ENCODE results near the gene ARHGAP27. TPM values are rescaled to one million over a fixed set of nuclear protein-coding genes. Genes with fewer than 3 reads are reported as not detected.
"Not testable (repeated sequence)": the region's sequence is repeated elsewhere in the genome, so short reads cannot be mapped to it uniquely, and the experiment has no call there.

Gene ARHGAP27
- total RNA-seq, 1 donor from 2014 or later: 155 TPM

DNA sequence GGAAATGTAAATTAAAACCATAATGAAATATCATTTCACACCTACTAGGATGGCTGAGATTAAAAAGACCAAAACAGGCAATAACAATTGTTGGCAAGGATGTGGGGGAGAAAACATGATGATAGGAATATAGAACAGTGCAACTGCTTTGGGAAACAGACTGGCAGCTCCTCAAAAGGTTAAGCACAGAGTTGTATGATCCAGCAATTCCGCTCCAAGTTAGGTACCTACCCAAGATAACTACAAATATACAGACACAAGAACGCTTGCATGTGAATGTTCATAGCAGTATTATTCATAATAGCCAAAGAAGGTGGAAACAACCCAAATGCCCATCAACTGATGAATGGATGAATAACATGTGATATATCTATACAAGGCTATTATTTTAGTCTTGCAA is 80.8 kb downstream of the ARHGAP27 start:
- TF ChIP-seq, protein P1, sequence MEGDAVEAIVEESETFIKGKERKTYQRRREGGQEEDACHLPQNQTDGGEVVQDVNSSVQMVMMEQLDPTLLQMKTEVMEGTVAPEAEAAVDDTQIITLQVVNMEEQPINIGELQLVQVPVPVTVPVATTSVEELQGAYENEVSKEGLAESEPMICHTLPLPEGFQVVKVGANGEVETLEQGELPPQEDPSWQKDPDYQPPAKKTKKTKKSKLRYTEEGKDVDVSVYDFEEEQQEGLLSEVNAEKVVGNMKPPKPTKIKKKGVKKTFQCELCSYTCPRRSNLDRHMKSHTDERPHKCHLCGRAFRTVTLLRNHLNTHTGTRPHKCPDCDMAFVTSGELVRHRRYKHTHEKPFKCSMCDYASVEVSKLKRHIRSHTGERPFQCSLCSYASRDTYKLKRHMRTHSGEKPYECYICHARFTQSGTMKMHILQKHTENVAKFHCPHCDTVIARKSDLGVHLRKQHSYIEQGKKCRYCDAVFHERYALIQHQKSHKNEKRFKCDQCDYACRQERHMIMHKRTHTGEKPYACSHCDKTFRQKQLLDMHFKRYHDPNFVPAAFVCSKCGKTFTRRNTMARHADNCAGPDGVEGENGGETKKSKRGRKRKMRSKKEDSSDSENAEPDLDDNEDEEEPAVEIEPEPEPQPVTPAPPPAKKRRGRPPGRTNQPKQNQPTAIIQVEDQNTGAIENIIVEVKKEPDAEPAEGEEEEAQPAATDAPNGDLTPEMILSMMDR (IDR thresholded peaks at IDR 0.05; ENCODE audit: unreplicated experiment): no peak
- H3K9me3 Mint-ChIP-seq (ENCODE audit: unreplicated experiment): no peaks in the 10 kb centered on the region
- DNase-seq (ENCODE audit: low spot score): no peak
- H3K27ac Mint-ChIP-seq (ENCODE audit: unreplicated experiment): no peak overlapping the region
- H3K4me1 Mint-ChIP-seq (ENCODE audit: unreplicated experiment): peaks cover 15% of the 10 kb centered on the region
- H3K27me3 Mint-ChIP-seq (ENCODE audit: unreplicated experiment): peaks cover 7% of the 10 kb centered on the region
- no peak overlapping the region for H3K4me3 Mint-ChIP-seq (ENCODE audit: unreplicated experiment)
- no peaks in the 10 kb centered on the region for H3K36me3 Mint-ChIP-seq (ENCODE audit: low read depth, unreplicated experiment)

DNA sequence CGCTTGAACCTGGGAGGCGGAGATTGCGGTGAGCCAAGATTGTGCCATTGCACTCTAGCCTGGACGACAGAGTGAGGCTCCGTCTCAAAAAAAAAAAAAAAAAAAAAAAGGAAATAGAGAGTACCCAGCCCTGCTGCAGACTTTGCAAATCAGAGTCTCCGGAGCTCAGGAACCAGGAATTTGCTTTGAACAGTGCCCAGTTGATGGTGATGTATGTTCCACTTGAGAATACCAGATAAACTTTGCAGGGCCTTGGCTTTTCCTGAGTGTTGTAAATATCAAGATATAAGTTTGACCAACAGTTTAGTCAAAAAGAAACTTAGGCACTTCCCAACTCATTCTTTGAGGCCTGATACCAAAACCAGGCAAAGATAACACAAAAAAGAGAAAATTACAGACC is 85.2 kb downstream of the ARHGAP27 start:
- TF ChIP-seq, protein P1 (IDR thresholded peaks at IDR 0.05; ENCODE audit: unreplicated experiment): no peak
- Mint-ChIP-seq H3K9me3 (ENCODE audit: unreplicated experiment) (no peaks in the 10 kb centered on the region), H3K27me3 (ENCODE audit: unreplicated experiment) (no peaks in the 10 kb centered on the region), H3K4me3 (ENCODE audit: unreplicated experiment) (no peak overlapping the region), H3K27ac (ENCODE audit: unreplicated experiment) (no peak overlapping the region), H3K4me1 (ENCODE audit: unreplicated experiment) (peaks cover 5% of the 10 kb centered on the region), H3K36me3 (ENCODE audit: low read depth, unreplicated experiment) (no peaks in the 10 kb centered on the region)
- DNase-seq (ENCODE audit: low spot score): no peak

DNA sequence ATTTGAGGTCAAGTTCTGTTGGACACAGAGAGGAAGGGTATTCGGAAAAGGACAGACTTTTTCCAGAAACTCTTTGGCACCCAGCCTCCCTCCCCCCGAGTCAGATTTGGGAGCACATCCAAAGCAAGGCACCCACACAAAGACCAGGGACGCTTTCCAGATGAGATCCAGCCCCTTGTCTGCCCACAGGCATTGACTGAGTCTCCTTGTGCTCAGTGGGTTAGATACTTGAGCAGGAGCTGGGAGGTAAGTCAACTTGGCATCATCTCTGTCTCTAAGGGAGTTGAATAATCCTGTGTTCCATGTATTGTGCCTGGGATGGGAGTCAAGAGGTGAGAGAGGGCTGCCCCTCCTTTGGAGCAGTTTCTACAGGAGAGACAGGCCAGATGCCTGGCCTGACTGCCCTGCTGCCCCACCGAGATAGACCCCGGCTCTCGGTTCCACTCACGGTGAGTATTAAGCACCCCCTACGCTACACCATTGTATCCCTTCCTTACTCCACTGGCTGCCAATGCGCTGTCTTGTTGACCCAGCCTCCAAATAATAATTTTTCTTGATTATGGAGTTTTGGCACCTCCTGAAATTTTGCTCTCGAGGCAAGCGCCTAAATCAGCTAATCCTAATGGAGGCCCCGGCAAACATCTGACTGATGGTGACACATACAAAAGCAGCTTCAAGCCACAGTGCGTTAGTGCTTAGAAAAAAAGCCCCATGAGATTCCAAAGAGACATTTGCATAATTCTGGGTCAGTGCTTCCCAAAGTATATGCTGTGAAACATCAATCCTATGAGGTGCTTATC is 86.3 kb downstream of the ARHGAP27 start:
- Mint-ChIP-seq H3K27ac (ENCODE audit: unreplicated experiment) (no peak overlapping the region), H3K4me3 (ENCODE audit: unreplicated experiment) (no peak overlapping the region), H3K36me3 (ENCODE audit: low read depth, unreplicated experiment) (no peaks in the 10 kb centered on the region), H3K9me3 (ENCODE audit: unreplicated experiment) (no peaks in the 10 kb centered on the region), H3K27me3 (ENCODE audit: unreplicated experiment) (no peaks in the 10 kb centered on the region), H3K4me1 (ENCODE audit: unreplicated experiment) (peaks cover 15% of the 10 kb centered on the region)
- TF ChIP-seq, protein P1 (IDR thresholded peaks at IDR 0.05; ENCODE audit: unreplicated experiment): no peak
- no peak for DNase-seq (ENCODE audit: low spot score)

DNA sequence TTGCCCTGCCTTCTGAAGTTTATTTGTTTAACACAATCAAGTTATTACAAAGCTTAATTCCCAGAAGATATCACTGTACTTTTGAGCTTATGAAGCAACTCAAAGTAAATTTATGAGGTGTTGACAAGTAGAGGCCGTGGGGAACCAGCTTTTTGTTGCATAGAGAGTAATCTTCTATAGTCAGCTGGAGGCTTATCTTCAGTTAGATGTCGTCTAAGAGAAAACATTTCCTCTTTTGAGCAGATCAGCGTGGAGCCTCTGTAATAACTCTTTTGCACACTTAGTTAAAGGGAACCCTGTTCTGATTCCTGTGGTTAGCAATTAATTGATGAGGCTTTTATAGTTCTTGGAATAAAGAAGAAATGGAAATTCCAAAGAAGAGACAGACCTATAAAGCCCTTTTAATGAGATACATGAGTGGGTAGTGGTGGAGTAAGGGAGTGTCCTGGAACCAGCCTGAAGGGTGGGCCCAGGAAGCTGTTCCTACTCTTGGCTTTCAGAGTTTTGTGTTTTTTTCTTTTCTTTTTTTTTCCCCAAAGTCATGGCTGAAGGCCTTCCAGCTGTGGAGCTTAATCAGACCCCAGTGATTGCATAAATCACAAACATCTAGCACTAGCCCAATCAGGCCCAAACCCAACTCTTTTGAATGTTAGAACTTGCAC is 87.0 kb downstream of the ARHGAP27 start:
- no peak for DNase-seq (ENCODE audit: low spot score)
- Mint-ChIP-seq H3K9me3 (ENCODE audit: unreplicated experiment) (no peaks in the 10 kb centered on the region), H3K27ac (ENCODE audit: unreplicated experiment) (no peak overlapping the region), H3K4me1 (ENCODE audit: unreplicated experiment) (peaks cover 17% of the 10 kb centered on the region), H3K27me3 (ENCODE audit: unreplicated experiment) (no peaks in the 10 kb centered on the region), H3K36me3 (ENCODE audit: low read depth, unreplicated experiment) (no peaks in the 10 kb centered on the region), H3K4me3 (ENCODE audit: unreplicated experiment) (no peak overlapping the region)
- TF ChIP-seq, protein P1 (IDR thresholded peaks at IDR 0.05; ENCODE audit: unreplicated experiment): no peak

DNA sequence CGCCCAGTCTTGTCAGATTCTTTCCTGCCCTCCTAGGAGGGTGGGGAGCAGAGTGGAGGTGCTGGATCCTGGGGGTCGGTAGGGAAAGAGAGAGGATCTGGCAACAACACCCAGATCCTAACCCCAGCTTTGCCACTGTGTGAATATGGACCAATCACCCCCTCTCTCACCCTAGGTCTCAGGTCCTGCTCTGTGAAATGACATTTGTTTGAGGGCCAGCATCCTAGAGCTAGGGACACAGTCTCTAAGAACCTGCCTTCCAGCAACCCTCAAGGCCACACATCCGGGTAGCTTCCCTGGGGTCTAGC is 87.5 kb downstream of the ARHGAP27 start:
- H3K36me3 Mint-ChIP-seq (ENCODE audit: low read depth, unreplicated experiment): no peaks in the 10 kb centered on the region
- H3K9me3 Mint-ChIP-seq (ENCODE audit: unreplicated experiment): no peaks in the 10 kb centered on the region
- H3K4me3 Mint-ChIP-seq (ENCODE audit: unreplicated experiment): no peak overlapping the region
- no peak overlapping the region for H3K27ac Mint-ChIP-seq (ENCODE audit: unreplicated experiment)
- H3K27me3 Mint-ChIP-seq (ENCODE audit: unreplicated experiment): no peaks in the 10 kb centered on the region
- no peak for DNase-seq (ENCODE audit: low spot score)
- TF ChIP-seq, protein P1 (IDR thresholded peaks at IDR 0.05; ENCODE audit: unreplicated experiment): no peak
- H3K4me1 Mint-ChIP-seq (ENCODE audit: unreplicated experiment): peaks cover 17% of the 10 kb centered on the region

DNA sequence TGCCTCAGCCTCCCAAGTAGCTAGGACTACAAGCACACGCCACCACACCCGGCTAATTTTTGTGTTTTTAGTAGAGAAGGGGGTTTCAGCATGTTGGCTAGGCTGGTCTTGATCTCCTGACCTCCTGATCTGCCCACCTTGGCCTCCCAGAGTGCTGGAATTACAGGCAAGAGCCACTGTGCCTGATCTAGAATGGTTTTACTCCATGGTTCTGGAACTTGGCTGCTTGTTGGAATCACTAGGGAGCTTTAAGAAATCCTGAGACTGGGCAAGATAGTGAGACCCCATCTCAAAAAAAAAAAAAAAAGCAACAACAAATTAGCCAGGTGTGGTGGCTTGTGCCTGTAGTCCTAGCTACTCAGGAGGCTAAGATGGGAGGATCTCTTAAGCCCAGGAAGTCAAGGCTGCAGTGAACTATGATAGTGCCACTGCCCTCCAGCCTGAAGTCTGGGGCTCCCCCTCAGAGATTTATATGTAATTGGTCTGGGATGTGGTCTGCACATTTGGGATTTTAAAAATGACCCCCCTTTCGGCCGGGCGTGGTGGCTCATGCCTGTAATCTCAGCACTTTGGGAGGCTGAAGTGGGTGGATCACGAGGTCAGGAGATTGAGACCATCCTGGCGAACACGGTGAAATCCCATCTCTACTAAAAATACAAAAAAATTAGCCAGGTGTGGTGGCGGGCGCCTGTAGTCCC is 88.6 kb downstream of the ARHGAP27 start:
- H3K4me3 Mint-ChIP-seq (ENCODE audit: unreplicated experiment); H3K27me3 Mint-ChIP-seq (ENCODE audit: unreplicated experiment): not testable (repeated sequence)

More for the DNA sequence above, 88.6 kb downstream of the ARHGAP27 start:
- peaks cover 25% of the 10 kb centered on the region for H3K4me1 Mint-ChIP-seq (ENCODE audit: unreplicated experiment)
- H3K9me3 Mint-ChIP-seq (ENCODE audit: unreplicated experiment); H3K27ac Mint-ChIP-seq (ENCODE audit: unreplicated experiment); H3K36me3 Mint-ChIP-seq (ENCODE audit: low read depth, unreplicated experiment); DNase-seq (ENCODE audit: low spot score): not testable (repeated sequence)

All from endothelial cell (in vitro differentiated cells).